HepG2 (cell line): ENCODE results near the gene ACER3.

ENCODE experiments used
- TBL1XR1 ChIP-seq: fragments of 150-350 bp; IDR thresholded peaks from 2 replicates; pipeline ENCODE4 v1.6.1; 2014; ENCODE audit warnings: borderline replicate concordance, low read length; ENCODE audit not compliant: partially characterized antibody
- ZBTB40 ChIP-seq, 2 experiments: fragments of 450-650 bp in 1 of 2; sonication (generic) in 1 of 2; formaldehyde crosslinking in 1 of 2; IDR thresholded peaks; 2 replicates each; pipeline versions ENCODE4 v1.6.1 to v1.8.0; 2016 to 2022; ENCODE audit warnings: antibody characterized with exemption in 1 of 2, mild to moderate bottlenecking in 1 of 2, missing genetic modification reagents in 1 of 2
- ZNF414 ChIP-seq: sonication (generic); formaldehyde crosslinking; IDR thresholded peaks from 2 replicates; pipeline ENCODE4 v1.5.0; 2020; ENCODE audit warnings: missing genetic modification reagents

GRCh38 chr11:77042111-77042726 is 181.5 kb downstream of the ACER3 start:
- TF ChIP-seq ZNF414 (CRISPR knock-in tag) = no peak
- TF ChIP-seq TBL1XR1 = no peak
- no peak for TF ChIP-seq ZBTB40 (IDR thresholded peaks at IDR 0.05)
- no peak for TF ChIP-seq ZBTB40 (CRISPR knock-in tag; IDR thresholded peaks at IDR 0.05)
